H1 (cell line): ENCODE measurements around the gene DPP10. TPM values are rescaled to one million over a fixed set of nuclear protein-coding genes. Genes with fewer than 3 reads are reported as not detected.

Source experiments
- CTCF ChIA-PET: fragments of 300-600 bp; sonication (Branson Sonifier 250); formaldehyde crosslinking; loops from one replicate; lab custom pipeline; 2021; ENCODE audit not compliant: partially characterized antibody; lab: Charles Lee
- POLR2A ChIA-PET: fragments of 300-600 bp; sonication (Branson Sonifier 250); formaldehyde crosslinking; loops from one replicate; lab custom pipeline; 2021; ENCODE audit warnings: inconsistent platforms; ENCODE audit not compliant: partially characterized antibody; lab: Charles Lee
- DNase-seq, 2 experiments: peaks; one replicate each; pipeline versions ENCODE4 v3.0.0 to v3.0.0-alpha.2; 2010 to 2022; ENCODE audit warnings: low spot score in 2 of 2, low read depth in 1 of 2, mixed read lengths in 1 of 2
- FAIRE-seq: peaks from 2 replicates; lab custom pipeline; 2011; peaks lifted over from hg19 to GRCh38; lab: Jason Lieb, UNC
- H2AFZ ChIP-seq: 2 replicates; pipeline ENCODE4 v1.8.1; 2012; ENCODE audit warnings: low read length, inconsistent platforms
- H2AK5ac ChIP-seq: 2 replicates; pipeline ENCODE4 v1.6.1; 2013; ENCODE audit warnings: low read depth, low read length
- H2BK120ac ChIP-seq: replicated peaks from 2 replicates; pipeline ENCODE3; 2013; ENCODE audit warnings: low read depth, low read length, inconsistent platforms
- H2BK12ac ChIP-seq: 2 replicates; pipeline ENCODE4 v1.6.1; 2013; ENCODE audit warnings: low read depth, low read length
- H2BK15ac ChIP-seq: 2 replicates; pipeline ENCODE4 v1.6.1; 2013; ENCODE audit warnings: low read length
- H2BK20ac ChIP-seq: 2 replicates; pipeline ENCODE4 v1.6.1; 2013; ENCODE audit warnings: low read length
- H2BK5ac ChIP-seq: 2 replicates; pipeline ENCODE4 v1.6.1; 2013; ENCODE audit warnings: low read depth, low read length
- H3K14ac ChIP-seq: 2 replicates; pipeline ENCODE4 v1.6.1; 2013; ENCODE audit warnings: inconsistent platforms; ENCODE audit not compliant: insufficient read length
- H3K18ac ChIP-seq: 2 replicates; pipeline ENCODE4 v1.6.1; 2013; ENCODE audit warnings: low read length; ENCODE audit errors: extremely low read depth
- H3K23ac ChIP-seq: 2 replicates; pipeline ENCODE4 v1.6.1; 2013; ENCODE audit warnings: inconsistent platforms; ENCODE audit not compliant: insufficient read length
- H3K23me2 ChIP-seq: 2 replicates; pipeline ENCODE4 v1.6.1; 2013; ENCODE audit warnings: low read depth, low read length
- H3K27ac ChIP-seq: 2 replicates; pipeline ENCODE4 v1.6.1; 2011; ENCODE audit warnings: low read depth, low read length, inconsistent platforms
- H3K27me3 ChIP-seq, 4 experiments: replicated peaks in 1 of 4; 1 replicate in 1 of 4; 2 replicates in 3 of 4; pipeline versions ENCODE4 v1.6.1 to v1.8.1; 2011 to 2013; ENCODE audit warnings: low read length in 3 of 4, mild to moderate bottlenecking in 3 of 4, inconsistent platforms in 2 of 4, mixed read lengths in 2 of 4, moderate library complexity in 1 of 4; ENCODE audit not compliant: control insufficient read depth in 3 of 4, insufficient read depth in 3 of 4; ENCODE audit errors: extremely low read depth in 1 of 4
- H3K36me3 ChIP-seq, 4 experiments: 2 replicates each; pipeline versions ENCODE4 v1.6.1 to v1.8.1; 2011 to 2013; ENCODE audit warnings: mild to moderate bottlenecking in 4 of 4, low read length in 3 of 4, moderate library complexity in 2 of 4, control low read depth in 1 of 4, inconsistent platforms in 1 of 4; ENCODE audit not compliant: insufficient read depth in 4 of 4, control insufficient read depth in 2 of 4
- H3K4ac ChIP-seq: replicated peaks from 2 replicates; pipeline ENCODE3; 2013; ENCODE audit warnings: low read length, low read depth, mixed read lengths, inconsistent platforms; ENCODE audit not compliant: insufficient read length
- H3K4me1 ChIP-seq, 4 experiments: replicated peaks in 1 of 4; 1 replicate in 1 of 4; 2 replicates in 3 of 4; pipeline versions ENCODE4 v1.6.1 to v1.8.1; 2011 to 2013; ENCODE audit warnings: low read length in 3 of 4, inconsistent platforms in 2 of 4, mixed read lengths in 1 of 4; ENCODE audit not compliant: insufficient read depth in 4 of 4, control insufficient read depth in 3 of 4
- H3K4me2 ChIP-seq, 2 experiments: 2 replicates each; pipeline versions ENCODE4 v1.6.1 to v1.8.1; 2011 to 2013; ENCODE audit warnings: low read depth in 2 of 2, low read length in 2 of 2, control low read depth in 1 of 2, inconsistent platforms in 1 of 2, mild to moderate bottlenecking in 1 of 2; ENCODE audit not compliant: insufficient read depth in 1 of 2
- H3K4me3 ChIP-seq, 4 experiments: fragments of 200-600, 300-600 bp in 1 of 4; sonication (generic), shearing (Covaris generic), sonication (Bioruptor Twin) in 1 of 4; 2 replicates each; pipeline versions ENCODE4 v1.5.1 to v1.8.1; 2011 to 2016; ENCODE audit warnings: low read length in 4 of 4, low read depth in 3 of 4, control low read depth in 2 of 4, inconsistent platforms in 2 of 4, mild to moderate bottlenecking in 2 of 4, mixed read lengths in 1 of 4, moderate library complexity in 1 of 4; ENCODE audit not compliant: insufficient read depth in 2 of 4; ENCODE audit errors: extremely low read depth in 1 of 4
- H3K56ac ChIP-seq: replicated peaks from 2 replicates; pipeline ENCODE3; 2013; ENCODE audit warnings: low read depth, mild to moderate bottlenecking, mixed read lengths, low read length, inconsistent platforms; ENCODE audit not compliant: insufficient read length
- H3K79me1 ChIP-seq: 2 replicates; pipeline ENCODE4 v1.6.1; 2013; ENCODE audit warnings: low read depth, low read length, control low read depth
- H3K79me2 ChIP-seq, 2 experiments: 2 replicates each; pipeline versions ENCODE4 v1.6.1 to v1.8.1; 2012 to 2013; ENCODE audit warnings: low read length in 2 of 2, mild to moderate bottlenecking in 2 of 2, inconsistent platforms in 1 of 2; ENCODE audit not compliant: insufficient read depth in 2 of 2, control insufficient read depth in 1 of 2
- H3K9ac ChIP-seq, 4 experiments: replicated peaks in 1 of 4; 1 replicate in 1 of 4; 2 replicates in 3 of 4; pipeline versions ENCODE4 v1.6.1 to v1.8.1; 2011 to 2013; ENCODE audit warnings: low read depth in 3 of 4, low read length in 3 of 4, control low read depth in 2 of 4, mild to moderate bottlenecking in 2 of 4, moderate library complexity in 2 of 4, inconsistent platforms in 1 of 4; ENCODE audit errors: extremely low read depth in 1 of 4
- H3K9me3 ChIP-seq, 2 experiments: 2 replicates each; pipeline versions ENCODE4 v1.6.1 to v1.8.1; 2012 to 2013; ENCODE audit warnings: mild to moderate bottlenecking in 2 of 2, moderate library complexity in 2 of 2, control low read depth in 1 of 2, inconsistent platforms in 1 of 2, low read depth in 1 of 2, low read length in 1 of 2, mixed read lengths in 1 of 2; ENCODE audit not compliant: insufficient read depth in 2 of 2
- H4K20me1 ChIP-seq, 2 experiments: replicated peaks in 1 of 2; 2 replicates each; pipeline versions ENCODE3 to v1.8.1; 2011 to 2013; ENCODE audit warnings: inconsistent platforms in 2 of 2, low read length in 2 of 2, mild to moderate bottlenecking in 1 of 2; ENCODE audit not compliant: insufficient read depth in 2 of 2, control insufficient read depth in 1 of 2
- H4K5ac ChIP-seq: 2 replicates; pipeline ENCODE4 v1.6.1; 2013; ENCODE audit warnings: low read length, low read depth, mixed read lengths, inconsistent platforms; ENCODE audit not compliant: insufficient read length
- H4K8ac ChIP-seq: 2 replicates; pipeline ENCODE4 v1.8.0; 2013; ENCODE audit warnings: mild to moderate bottlenecking, moderate library complexity, low read length, inconsistent platforms; ENCODE audit not compliant: insufficient read depth; ENCODE audit errors: extremely low read depth
- H4K91ac ChIP-seq: replicated peaks from 2 replicates; pipeline ENCODE3; 2013; ENCODE audit warnings: low read length, mixed read lengths, inconsistent platforms; ENCODE audit not compliant: insufficient read length
- GABPA ChIP-seq: IDR thresholded peaks from 2 replicates; pipeline ENCODE4 v1.6.1; 2011; ENCODE audit warnings: mild to moderate bottlenecking, low read length, moderate library complexity, borderline replicate concordance; ENCODE audit not compliant: insufficient read depth
- TCF12 ChIP-seq: IDR thresholded peaks from 2 replicates; pipeline ENCODE4 v1.6.1; 2011; ENCODE audit warnings: low read depth, mild to moderate bottlenecking, low read length
- YY1 ChIP-seq: IDR thresholded peaks from 2 replicates; pipeline ENCODE4 v1.6.1; 2011; ENCODE audit warnings: low read depth, mild to moderate bottlenecking, low read length
- WGBS, 2 experiments: shearing (Covaris generic) in 1 of 2; methylation state at CpG; one replicate each; pipeline versions ENCODE4 v1.1.6 to v1.1.7; 2013 to 2015; ENCODE audit warnings: low lambda C conversion rate in 2 of 2, mixed read lengths in 2 of 2, inconsistent platforms in 1 of 2, low coverage in 1 of 2, missing lambda C conversion rate in 1 of 2; ENCODE audit not compliant: insufficient replicate concordance in 2 of 2, insufficient coverage in 1 of 2, insufficient read length in 1 of 2; ENCODE audit errors: extremely low coverage in 1 of 2, missing lambda C conversion rate in 1 of 2; 5-methylcytosine and 5-hydroxymethylcytosine counted together
- polyA plus RNA-seq, 7 experiments: library from polyadenylated mRNA; depleted of rRNA in 3 of 7; stranded (reverse) in 5 of 7; unstranded in 2 of 7; fragments of >200 nt in 5 of 7; fragments of 200-250 nt in 2 of 7; gene quantifications; 1 replicate in 5 of 7; 2 replicates in 1 of 7; 4 replicates in 1 of 7; pipeline versions ENCODE4 v1.2.1 to v1.2.3, GENCODE V29; 2011 to 2013; ENCODE audit warnings: missing spikeins in 2 of 7, mixed read lengths in 2 of 7
- total RNA-seq: library from RNA; stranded (reverse); fragmentation: NEBNext Ultra II Directional; extraction: Animal tissue kit (Norgen Biotek cat#: 25700); gene quantifications from 2 replicates; pipeline ENCODE4 v1.2.1, GENCODE V29; 2021

Gene DPP10
- total and polyA plus RNA-seq, 2 of the 8 experiments (the other 6 are each of a cell fraction or from before 2014, with no cell fraction given) = 3.3 to 7.2 TPM

- Histone ChIP-seq H3K4me1 (no peaks in the 10 kb centered on the region), H3K23ac (no peak overlapping the region), H4K8ac (no peak overlapping the region), H3K27ac (no peak overlapping the region), H2AK5ac (no peak overlapping the region), H3K36me3 (no peaks in the 10 kb centered on the region), H3K27me3 (no peaks in the 10 kb centered on the region), H2BK120ac (no peak overlapping the region), H4K91ac (no peak overlapping the region), H3K23me2 (no peaks in the 10 kb centered on the region), H2BK12ac (no peak overlapping the region), H3K9me3 (peaks cover 0 to 4% of the 10 kb centered on the region in 2 experiments; a peak in 1 of 4 replicates), H2BK5ac (no peak overlapping the region), H3K18ac (no peak overlapping the region), H3K4me2 (no peak overlapping the region), H3K79me1 (no peaks in the 10 kb centered on the region), H2BK20ac (no peak overlapping the region), H3K9ac (no peak overlapping the region; a peak in 1 of 7 replicates), H2AFZ (no peak overlapping the region), H3K79me2 (no peaks in the 10 kb centered on the region), H3K14ac (no peak overlapping the region), H3K4ac (no peak overlapping the region), H4K5ac (no peak overlapping the region), H3K4me3 (no peak overlapping the region), H2BK15ac (no peak overlapping the region), H3K56ac (no peak overlapping the region), H4K20me1 (no peaks in the 10 kb centered on the region)
- no peak for TF ChIP-seq YY1
- no peak for TF ChIP-seq TCF12
- no peak for TF ChIP-seq GABPA
- POLR2A ChIA-PET = no interaction called here
- DNase-seq (no peak), FAIRE-seq (no peak)
- 93% methylated on average over 2 of the region's 2 CpGs; no CpG with 5 or more reads in 1 of the 2 experiments for WGBS, 2 experiments
- CTCF ChIA-PET = interaction anchor here (1.3 to 1.9 kb wide), 2 partner anchors 13 to 72 kb away, joined by 3 to 5 read pairs; no protein-coding TSS in a partner anchor
These were observed 1396.1 kb downstream of the DPP10 start for GRCh38 chr2:115838539-115838938.
